HG03045 (cell line): ENCODE results near the gene MIS12.
A peak's percentile ranks its signal among the peaks of the same experiment; 100 is the strongest.

ENCODE experiments used
- ATAC-seq: cut with Tn5 transposase; IDR thresholded peaks from one replicate; pipeline ENCODE4 v1.9.1; 2021; ENCODE audit warnings: mild to moderate bottlenecking, moderate library complexity; ENCODE audit not compliant: unreplicated experiment

The MIS12 gene, protein sequence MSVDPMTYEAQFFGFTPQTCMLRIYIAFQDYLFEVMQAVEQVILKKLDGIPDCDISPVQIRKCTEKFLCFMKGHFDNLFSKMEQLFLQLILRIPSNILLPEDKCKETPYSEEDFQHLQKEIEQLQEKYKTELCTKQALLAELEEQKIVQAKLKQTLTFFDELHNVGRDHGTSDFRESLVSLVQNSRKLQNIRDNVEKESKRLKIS

DNA sequence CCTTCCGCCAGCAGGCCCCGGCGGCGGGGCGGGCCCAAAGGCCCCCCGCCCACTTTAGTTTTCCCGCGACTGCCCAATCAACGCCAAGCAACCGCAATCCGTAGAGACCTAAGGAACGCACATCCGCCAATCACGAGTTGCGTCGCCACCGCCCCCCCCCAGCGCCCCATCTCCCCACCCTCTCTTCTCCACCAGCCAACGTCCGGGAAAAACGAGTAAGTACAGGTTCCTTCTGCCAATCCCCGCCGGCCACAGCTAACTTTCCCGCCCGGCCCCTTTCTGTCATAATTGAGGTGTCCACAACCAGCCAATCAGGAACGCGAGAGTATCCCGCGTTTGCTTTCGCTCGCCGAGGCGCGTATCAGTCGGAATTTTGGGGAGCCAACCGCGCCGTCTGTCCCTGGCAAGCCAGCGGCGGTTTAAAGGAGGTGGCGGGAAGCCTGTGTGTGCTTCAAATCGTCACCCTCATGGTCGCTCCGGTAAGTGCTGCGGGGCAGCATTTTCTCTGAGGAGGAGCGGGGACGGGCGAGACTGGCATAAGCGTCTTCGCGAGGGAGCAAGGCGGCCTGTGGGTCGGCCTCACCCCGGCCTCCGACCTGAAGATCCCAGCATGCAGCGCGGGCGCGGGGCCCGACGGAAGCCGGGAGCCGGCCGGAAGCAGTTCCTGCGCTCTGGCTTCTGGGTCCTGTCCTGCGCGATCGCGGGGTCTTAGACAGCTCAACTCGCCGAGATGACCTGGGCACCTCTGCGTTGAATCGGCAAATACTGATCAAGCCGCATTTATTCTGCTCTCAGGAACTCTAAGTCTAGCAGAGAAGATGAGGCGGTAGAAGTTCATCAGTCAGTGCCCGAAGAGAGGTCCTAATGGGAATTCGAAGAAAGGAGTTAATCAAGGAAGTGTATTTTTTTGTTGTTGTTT lies at the start of gene MIS12:
Gene MIS12 (plus strand): TSS at position 361 of the 919 bp plus-strand sequence. CDS start 2,297 bp downstream, outside the sequence.
- ATAC-seq, result peak; percentile 91

DNA sequence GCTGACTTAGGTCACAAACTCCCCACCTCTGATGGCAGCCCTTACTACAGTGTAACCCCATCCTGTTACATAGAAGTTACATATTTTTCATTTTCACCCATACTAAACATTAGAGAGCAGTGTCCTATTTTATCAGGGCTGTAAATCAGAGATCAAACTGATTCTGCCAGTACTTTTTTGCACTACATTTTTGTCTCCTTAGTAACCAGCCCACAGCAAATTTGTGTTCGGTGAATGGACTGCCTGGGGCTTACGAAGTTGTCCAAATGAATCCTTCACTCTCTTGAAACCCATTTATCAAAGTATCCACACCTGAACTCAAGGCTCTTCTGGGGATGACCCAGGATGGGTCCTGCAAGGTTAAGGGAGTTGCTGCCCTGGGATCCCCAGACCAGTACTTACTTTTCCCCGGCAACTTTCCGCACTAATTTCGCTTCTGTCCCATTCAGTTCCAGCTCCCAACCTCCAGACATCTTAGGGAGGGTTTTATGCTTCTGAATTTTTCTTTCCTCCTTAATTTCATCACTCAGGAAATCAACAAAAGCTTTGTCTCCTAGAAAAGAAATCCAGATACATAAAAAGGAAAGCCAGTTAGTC lies 48.5 kb upstream of the MIS12 start:
- no peak for ATAC-seq

DNA sequence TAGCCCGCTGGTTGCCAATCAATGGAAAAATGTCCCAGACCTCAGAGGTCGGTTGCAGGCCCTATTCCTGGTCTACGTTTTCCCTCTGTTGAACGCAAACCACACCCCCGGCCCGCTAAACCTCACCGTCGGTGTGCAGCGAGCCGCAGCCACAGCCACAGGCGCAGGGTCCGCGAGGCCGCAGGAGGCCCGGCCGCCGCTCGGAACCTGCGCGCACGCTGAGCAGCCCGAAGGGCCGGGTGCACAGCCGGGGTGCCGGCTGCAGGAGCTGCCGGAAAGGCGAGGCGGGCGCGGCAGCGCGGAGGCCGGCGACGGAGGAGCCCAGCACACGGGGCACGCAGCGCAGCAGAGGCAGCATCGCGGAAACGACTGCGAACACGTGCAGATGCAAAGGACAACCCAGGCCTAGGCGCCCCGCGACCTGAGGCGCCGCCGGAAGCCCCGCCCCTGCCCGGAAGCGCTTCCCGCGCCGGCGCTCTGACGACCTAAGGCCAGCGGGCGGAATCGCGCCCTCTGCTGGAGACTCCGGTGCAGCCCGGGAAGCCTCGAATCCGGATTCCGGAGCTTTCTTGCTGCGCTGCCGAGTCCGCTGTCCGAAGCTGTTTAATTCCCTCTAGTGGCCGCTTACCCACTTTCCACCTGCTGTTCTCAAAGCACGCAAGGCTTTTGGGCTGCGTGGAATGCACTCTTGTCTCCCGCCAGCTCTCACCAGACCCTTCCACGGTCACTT lies 47.5 kb upstream of the MIS12 start, which contains the start of gene C1QBP:
Gene C1QBP (minus strand): TSS at position 440 of the 730 bp plus-strand sequence. CDS start 82 bp downstream, at position 358.
- peak; percentile 91 for ATAC-seq

DNA sequence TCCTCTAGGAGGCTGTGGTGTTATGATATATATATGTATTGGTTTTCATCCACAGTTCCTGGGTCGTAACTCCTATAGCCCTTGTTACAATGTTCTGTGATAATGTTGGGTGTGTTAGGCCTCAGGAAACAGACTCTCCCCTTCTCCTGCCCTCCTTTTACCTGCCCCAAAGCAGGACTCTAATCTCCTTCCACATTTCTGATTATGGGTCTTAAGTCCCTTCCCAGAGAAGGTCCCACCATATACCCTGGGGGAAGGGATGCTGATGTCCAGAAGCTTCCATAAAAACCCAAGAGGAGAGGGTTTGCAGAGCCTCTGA lies 47.0 kb upstream of the MIS12 start:
- ATAC-seq, result no peak

DNA sequence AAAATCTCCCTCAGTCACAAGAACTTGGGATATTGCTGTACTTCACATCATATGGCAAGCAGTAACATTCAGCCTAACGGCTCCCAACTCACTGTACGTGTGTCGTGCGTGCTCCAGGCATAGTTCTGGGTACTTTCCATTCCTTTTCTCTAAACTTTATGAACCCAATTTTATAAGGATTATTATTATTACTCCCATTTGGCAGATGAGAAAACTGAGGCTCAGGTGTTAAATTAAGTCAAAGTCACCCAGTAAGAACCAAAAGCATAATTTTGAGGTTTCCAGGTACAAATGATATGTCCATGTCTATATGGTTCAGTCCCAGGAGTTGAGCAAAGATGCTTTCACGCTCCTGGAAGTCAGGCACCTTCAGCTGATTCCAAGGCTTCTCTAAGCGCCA lies 42.6 kb upstream of the MIS12 start:
- no peak for ATAC-seq

DNA sequence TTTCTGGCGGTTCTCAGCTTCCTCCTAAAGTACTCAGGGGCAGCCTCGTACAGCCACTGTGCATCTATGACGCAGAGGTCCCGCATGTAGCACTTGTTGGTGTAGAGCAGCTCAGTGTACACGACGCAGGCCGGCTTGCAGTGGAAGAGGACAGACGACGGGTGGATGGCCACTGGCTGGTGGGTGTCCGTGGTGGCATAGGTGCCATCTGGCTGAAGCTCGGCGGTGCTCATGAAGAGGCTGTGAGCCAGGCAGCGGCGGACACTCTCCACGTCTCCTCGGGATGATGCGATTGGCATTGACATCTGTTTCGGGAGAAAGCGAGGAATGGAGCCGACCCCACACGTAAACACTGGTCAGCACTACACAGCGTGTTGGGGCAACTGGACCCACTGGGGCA lies 42.2 kb upstream of the MIS12 start:
- no peak for ATAC-seq

DNA sequence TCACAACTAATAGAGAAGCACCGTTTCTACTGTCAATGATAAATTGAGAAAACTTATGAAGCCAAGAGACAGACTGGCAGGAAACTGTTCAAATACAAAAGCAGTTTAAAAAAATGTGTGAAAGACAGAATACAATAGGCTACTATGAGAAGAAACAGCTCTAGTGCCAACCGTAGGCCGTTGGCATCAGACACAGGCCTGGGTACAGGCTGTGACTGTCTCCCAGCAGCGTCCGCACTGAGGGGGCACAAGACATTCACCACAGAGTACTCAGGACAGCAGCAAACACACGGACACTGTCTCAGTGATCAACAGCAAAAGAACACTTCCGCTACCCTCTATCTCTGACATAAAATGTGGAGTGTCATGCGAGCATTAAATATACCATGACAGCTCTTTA lies 39.6 kb upstream of the MIS12 start:
- no peak for ATAC-seq

DNA sequence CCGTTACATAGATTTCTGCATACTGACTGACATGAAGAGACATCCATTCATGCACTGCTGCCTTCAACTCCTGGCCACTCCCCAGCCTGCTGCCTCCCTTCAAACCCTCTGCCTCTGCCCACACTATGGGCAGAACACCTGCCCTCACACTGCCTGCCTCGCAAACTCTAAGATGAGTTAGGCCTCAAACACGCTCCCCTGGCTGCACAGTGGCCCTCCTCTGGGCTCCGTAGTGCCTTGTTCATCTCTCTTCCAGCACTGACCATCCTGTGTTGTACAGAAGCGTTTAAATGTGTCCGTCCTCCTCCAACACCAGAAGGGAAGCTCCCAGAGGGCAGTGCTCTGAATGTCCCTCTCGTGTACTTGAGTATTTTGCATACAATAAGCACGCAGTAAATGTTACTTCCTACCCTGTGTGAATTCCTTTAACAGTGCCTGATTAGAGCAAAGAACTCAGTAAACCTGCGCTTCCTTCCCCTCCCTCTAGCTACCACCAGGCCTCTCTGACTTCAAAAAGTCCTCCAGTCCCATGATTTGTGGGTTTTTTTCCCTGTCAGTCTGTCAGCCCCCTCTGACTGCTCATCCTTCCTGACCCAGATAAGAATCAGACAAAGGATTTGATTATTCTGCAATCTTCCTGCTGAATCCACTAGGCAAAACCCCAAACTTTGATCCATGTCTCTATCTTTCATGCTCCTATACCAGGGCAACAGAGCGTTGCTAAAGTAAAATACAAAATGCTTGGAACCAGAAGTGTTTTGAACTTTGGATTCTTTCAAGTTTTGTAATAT lies 21.5 kb upstream of the MIS12 start:
- no peak for ATAC-seq

DNA sequence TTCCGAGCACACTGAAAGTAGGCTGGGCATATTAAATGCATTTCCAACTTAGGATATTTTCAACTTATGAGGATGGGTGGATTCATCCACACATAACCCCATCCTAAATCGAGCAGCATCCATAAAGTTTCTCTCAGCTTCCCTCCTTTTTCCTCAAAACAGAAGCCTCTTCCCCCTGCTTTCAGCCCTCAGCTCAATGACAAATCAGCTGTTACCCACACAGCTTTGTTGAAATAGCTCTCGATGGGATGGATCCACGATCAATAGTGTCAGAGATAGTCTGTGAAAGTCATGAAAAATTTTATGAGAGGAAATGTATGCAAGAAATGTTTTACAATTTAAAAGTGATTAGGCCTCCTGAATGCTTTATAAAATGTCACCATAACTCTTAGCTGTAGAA lies 20.1 kb upstream of the MIS12 start:
- ATAC-seq, result no peak

DNA sequence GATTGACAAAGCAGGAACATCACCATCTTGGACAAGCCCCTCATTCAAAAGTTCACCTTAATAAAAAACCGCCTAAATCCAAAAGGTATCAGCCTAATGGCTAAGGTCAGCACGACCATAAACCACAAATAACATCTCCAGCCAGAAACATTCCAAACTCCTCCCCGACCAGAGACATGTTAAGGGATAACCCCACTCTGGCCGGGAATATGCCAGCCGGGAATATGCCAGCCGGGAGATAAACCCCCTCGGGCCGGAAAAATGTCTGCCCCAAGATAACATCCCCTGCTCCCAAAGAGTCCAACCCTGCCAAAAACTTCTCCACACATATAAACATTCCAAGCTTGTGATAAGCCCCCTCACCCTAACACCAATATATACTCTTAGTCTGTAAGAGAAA lies 18.9 kb upstream of the MIS12 start:
- ATAC-seq, result no peak

DNA sequence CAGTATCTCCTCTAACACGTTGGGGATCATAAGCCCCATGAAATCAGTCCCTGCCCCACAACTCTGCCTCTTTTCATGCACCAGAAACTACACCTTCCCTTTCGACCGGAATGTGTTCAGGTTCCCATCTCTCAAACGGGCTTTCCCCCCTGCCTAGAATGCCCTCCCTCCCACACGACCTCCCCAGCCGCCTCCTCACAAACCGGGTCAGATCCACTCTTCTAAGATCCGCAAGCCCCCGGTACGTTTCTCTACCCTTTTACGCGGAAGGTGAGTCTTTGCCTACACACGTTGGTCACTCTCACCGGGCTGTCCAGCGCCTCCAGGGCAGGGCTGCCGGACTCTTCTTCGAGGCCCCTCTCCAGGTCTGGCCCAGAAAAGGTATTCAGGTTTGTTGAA lies 18.3 kb upstream of the MIS12 start:
- ATAC-seq, result peak; percentile 32

DNA sequence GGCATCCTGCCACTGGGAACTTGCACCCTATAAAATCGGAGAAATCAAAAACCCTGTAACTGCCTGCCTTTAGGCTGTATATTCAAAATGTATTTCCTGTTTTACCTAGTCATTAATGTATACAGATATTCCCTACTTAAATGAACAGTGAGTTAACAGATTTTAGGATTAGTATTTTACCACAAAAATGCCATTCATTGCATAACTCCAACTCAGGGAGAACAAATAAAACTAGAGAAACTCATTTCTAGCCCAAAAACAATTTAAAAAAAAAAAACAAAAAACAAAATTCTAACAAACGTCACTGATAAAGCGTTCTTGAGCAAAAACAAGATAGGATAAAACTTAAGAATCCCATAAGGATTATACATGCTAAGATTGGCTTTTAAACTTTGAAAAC lies 13.9 kb upstream of the MIS12 start:
- no peak for ATAC-seq

DNA sequence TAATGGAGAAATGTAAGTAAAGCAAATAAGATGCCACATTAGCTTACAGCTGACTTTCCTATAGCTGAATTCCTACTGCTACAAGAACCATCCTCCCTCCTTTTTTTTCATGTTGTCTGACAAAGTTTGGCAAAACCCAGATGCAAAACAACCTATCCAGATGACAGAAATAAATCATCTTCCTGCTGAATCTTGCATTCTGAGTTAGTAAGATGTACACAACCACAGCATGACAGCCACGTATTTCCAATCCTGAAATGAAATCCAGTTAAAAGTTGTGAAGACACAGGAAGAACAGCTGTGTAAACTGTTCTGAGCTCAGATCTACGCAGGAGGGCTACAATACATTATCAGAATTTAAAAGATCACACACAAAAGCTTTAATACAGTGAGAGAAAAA lies 12.5 kb upstream of the MIS12 start:
- ATAC-seq, result no peak

DNA sequence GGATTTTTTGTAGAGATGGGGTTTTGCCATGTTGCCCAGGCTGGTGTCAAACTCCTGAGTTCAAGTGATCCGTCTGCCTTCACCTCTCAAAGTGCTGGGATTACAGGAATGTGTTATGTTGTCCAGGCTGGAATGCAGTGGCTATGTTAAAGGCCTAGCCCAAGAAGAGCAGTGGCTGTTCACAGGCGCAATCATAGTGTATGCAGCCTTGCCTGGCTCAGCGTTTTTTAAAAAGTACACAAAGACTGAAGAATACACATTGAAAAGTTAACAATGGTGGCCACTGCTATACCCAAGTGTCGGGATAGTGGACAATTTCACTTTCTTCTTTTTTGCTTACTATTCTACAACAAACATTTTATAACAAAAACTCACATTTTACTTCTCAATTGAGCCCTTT lies 7.4 kb upstream of the MIS12 start:
- ATAC-seq, result no peak

DNA sequence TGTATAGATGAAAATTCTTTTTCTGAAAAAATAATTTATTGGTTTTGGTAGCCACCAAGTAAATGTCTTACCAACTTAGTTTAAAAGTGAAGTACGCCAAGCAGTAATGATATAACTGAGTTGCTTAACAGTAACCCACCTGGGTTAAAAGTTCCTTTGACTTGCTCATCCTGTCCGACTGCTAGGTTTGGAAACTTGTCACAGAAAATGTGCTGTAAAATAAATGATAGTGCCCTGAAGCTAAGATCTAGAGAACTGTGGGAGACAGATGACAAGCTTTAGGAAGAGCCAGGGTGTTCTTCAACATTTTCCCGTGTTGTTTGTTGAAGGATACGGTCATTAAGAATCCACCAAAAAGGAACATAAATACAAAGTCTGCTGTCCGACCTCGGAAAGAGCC lies 5.4 kb upstream of the MIS12 start:
- no peak for ATAC-seq

DNA sequence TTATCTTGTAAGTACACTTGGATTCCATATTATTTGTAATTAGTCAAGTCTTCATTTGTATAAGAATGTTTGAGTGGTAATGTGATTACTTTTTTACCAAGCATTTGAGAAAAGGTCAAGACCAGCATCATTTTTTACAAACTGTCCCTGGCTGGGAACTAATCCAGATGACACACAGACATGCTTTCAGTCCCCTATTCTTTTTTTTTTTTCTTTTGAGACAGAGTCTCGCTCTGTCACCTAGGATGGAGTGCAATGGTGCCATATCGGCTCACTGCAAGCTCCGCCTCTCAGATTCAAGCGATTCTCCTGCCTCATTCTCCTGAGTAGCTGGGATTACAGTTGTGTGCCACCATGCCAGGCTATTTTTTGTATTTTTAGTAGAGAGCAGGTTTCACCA lies 4.9 kb upstream of the MIS12 start:
- ATAC-seq, result no peak

DNA sequence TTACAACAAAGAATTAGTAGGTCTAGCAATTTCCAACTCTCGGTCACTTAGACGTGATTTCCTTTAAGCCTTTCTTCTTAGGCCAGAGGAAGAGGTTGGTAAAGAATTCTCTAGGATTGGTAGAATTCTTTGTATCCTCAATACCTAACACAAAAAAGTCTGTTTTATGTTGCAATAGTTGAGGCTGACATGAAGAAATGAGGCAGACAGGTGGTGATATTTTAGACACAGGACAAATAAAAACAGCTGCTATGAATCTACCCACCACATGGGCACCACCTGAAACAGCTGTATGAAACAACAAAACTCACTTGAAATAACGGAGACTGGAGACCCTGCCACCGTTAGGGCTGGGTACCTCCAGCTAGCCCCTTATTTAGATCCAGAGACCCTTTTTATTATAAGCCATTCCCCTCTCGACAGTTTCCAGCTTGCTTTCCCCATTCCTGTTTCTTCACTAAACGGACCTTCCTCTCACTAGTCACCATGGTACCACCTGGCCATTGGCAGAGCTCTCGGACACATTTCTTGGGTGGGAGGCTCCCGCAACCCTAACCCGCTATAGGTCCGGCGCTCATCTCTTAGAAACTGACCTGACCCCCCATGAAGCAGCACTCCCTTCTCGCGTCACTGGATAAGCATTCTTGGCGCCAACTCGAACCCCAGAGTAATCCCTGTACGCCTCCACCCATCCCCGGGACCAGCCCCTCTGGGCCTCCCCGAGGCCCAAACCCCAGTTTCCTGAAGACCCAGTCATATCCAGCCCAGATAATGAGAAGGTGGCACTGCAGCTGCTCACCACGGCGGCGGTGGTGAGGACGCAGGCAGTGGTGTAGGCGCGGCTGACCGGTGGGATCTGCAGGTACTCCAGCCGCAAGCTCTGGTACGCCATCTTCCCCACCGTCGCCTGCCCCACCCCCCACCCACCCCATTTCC lies 828 bp upstream of the MIS12 start, which contains the start of gene DERL2:
Gene DERL2 (minus strand): TSS at position 909 of the 936 bp plus-strand sequence. CDS start 17 bp downstream, at position 892.
- peak; percentile 26 for ATAC-seq

DNA sequence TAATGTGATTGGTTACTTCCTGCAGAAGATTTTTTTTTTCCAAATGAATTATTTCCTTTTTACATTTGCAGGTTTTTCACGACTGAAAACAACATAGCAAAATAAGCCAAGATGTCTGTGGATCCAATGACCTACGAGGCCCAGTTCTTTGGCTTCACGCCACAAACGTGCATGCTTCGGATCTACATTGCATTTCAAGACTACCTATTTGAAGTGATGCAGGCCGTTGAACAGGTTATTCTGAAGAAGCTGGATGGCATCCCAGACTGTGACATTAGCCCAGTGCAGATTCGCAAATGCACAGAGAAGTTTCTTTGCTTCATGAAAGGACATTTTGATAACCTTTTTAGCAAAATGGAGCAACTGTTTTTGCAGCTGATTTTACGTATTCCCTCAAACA lies 2.4 kb downstream of the MIS12 start:
- no peak for ATAC-seq

DNA sequence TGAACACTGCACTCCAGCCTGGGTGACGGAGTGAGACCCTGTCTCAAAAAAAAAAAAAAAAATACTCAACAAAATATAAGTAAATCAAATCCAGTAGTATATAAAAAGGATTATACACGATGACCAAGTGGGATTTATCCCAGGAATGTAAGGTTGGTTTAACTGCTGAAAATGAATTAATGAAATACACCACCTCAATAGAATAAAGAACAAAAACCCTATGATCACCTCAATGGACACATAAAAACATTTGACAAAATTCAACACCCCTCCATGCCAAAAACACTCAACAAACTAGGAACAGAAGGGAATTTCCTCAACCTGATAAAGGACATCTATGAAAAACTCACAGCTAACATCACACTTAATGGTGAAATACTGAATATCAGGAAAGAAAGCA lies 6.6 kb downstream of the MIS12 start:
- ATAC-seq, result no peak
